ENCODE data around the gene ST8SIA1.

DNA sequence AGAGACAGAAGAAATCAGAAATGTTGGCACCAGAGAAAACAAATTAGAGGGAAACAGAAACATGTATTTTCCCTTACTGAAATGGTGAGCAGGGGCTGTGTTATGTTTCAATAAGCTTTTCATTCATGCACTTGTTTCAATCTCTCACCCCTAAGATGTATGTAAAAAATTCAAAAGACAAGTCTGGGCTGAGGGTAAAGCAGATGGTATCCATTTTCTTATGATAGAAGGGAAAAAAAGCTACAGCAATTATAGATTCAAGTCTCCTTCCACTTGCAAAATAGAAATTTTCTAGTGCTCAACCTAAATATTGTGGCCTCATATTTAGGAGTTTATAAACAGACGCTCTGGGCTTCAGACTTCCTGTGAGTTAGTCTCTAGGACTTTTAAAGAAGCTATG, 138.3 kb downstream of the ST8SIA1 start:
- TF ChIP-seq, protein P1, sequence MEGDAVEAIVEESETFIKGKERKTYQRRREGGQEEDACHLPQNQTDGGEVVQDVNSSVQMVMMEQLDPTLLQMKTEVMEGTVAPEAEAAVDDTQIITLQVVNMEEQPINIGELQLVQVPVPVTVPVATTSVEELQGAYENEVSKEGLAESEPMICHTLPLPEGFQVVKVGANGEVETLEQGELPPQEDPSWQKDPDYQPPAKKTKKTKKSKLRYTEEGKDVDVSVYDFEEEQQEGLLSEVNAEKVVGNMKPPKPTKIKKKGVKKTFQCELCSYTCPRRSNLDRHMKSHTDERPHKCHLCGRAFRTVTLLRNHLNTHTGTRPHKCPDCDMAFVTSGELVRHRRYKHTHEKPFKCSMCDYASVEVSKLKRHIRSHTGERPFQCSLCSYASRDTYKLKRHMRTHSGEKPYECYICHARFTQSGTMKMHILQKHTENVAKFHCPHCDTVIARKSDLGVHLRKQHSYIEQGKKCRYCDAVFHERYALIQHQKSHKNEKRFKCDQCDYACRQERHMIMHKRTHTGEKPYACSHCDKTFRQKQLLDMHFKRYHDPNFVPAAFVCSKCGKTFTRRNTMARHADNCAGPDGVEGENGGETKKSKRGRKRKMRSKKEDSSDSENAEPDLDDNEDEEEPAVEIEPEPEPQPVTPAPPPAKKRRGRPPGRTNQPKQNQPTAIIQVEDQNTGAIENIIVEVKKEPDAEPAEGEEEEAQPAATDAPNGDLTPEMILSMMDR (IDR thresholded peaks at IDR 0.05), result no peak
- no peak for TF ChIP-seq EP300 (IDR thresholded peaks at IDR 0.05)
- TF ChIP-seq POLR2A (IDR thresholded peaks at IDR 0.05), result no peak

All from ovary (tissue), 3 donors.